IPS-NIHi11 (cell line): ENCODE measurements around the gene SNX8.
"Not testable (repeated sequence)": the region's sequence is repeated elsewhere in the genome, so short reads cannot be mapped to it uniquely, and the experiment has no call there.

Source experiments
- DNase-seq: peaks from one replicate; pipeline ENCODE4 v3.0.0; 2012; ENCODE audit warnings: mixed read lengths, low spot score

Gene SNX8, protein sequence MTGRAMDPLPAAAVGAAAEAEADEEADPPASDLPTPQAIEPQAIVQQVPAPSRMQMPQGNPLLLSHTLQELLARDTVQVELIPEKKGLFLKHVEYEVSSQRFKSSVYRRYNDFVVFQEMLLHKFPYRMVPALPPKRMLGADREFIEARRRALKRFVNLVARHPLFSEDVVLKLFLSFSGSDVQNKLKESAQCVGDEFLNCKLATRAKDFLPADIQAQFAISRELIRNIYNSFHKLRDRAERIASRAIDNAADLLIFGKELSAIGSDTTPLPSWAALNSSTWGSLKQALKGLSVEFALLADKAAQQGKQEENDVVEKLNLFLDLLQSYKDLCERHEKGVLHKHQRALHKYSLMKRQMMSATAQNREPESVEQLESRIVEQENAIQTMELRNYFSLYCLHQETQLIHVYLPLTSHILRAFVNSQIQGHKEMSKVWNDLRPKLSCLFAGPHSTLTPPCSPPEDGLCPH

DNA sequence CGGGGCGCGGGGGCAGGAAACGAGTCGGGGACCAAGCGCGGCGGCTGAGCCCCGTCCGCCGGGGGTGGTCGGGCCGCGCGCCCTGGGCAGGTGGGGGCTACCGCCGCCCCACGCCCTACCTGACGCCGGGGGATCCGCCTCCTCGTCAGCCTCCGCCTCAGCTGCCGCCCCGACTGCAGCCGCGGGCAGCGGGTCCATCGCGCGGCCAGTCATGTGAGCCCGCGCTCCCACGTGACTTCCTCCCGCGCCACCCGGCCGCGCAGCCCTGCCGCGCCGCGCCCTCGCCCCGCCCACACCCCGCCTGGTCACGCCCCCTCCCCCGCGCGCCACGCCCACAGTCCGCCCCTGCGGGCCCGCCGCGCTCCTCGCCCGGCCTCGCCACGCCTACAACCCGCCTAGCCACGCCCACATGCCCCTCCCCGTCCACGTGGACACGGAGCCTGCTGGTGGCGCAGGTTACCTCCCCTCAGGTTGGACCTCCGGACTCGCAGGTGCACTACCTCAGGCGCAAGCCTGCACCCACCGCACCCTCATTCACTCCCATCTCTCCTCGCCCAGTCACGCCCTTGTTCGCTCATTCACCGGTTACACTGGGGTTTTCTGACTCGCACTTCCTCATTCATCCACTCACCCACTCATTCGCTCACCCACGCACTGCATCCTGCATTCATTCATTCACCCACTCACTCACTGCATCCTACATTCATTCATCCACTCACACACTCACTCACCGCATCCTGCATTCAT lies at the start of gene SNX8:
Gene SNX8 (minus strand): TSS at position 233 of the 747 bp plus-strand sequence. CDS start 20 bp downstream, at position 213.
- peak; percentile 100 for DNase-seq

DNA sequence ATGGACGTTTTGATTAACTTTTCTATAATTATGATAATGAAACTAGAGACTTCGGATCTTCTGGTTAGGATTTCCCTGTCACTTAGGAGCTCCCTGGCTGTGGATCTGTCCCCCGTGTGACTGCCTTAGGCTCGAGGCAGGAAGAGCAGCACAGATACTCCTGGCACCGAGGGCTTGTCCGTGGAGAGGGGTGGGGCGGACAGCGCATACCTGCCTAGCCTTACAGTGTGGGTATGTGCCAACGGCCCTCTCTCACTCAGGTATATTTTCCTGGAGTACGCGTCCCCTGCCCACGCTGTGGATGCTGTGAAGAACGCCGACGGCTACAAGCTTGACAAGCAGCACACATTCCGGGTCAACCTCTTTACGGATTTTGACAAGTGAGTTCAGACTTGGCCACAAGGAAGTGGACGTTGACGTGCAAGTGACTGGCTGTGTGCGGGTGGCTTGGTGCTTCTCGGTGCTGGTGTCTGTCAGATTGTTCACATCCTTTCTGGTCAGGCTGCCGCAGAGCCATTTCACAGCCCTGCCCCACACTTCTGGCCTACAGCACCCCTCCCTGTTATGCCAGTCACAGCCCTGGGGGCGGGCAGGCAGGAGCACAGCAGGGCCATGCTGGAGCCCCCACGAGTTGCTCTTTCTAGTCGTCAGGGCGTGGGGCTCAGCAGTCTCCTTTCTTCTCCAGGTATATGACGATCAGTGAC lies 48.3 kb upstream of the SNX8 start:
- no peak for DNase-seq

DNA sequence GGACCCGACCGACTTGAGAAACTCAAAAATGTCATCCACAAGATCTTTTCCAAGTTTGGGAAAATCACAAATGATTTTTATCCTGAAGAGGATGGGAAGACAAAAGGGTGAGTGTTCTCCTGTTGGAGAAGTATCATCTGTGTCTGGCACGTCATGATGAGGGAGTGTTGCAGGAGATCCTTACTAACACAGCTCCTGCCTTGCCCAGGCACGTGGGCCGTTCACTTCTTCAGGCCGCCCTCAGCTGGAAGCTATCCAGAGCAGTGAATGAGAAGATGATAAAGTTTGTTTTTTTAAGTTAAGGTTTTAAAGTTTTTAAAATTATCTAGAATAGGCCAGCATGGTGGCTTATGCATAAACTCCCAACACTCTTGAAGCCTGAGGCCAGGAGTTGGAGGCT lies 46.6 kb upstream of the SNX8 start:
- no peak for DNase-seq

DNA sequence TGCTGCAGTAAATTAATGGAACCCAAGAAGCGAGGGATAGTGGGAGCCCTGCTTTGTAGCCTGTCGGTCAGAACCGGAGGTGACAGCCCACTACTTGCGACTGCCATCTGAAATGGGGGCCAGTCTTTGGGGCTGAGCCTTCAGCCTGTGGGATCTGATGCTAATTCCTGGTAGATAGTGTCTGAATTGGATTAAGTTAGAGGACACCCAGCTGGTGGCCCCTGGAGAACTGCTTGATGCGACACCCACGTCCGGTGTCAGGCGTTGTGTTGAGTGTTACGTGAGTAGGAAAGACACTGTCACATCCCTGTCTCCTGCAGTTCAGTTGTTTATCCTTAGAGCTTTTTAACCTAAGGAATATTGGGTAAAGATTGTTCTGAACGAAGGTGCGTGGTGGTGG lies 45.4 kb upstream of the SNX8 start:
- no peak for DNase-seq

DNA sequence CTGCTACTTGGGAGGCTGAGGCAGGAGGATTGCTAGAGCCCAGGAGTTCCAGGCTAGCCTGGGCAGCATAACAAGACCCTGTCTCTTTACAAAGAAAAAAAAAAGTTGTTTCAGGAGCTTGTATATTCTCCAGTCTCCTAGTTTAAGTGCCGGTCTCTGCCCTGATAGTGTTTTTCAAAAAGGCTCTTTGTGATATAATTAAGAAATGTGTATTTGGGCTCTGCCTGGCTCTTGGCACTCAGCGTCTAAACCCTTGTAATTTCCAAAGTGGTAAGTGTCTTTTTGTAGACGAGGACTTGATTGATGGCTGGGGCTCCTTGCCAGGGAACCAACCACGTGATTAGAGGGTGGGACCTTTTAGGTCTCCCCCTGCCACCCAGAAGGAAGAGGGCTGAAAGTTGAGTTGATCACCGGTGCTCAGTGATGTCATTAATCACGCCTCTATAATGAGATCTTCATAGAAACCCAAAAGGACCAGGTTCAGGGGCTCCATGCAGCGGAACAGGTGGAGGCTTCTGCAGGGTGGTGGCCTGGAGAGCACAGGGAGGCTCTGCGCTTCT lies 44.8 kb upstream of the SNX8 start:
- no peak for DNase-seq

DNA sequence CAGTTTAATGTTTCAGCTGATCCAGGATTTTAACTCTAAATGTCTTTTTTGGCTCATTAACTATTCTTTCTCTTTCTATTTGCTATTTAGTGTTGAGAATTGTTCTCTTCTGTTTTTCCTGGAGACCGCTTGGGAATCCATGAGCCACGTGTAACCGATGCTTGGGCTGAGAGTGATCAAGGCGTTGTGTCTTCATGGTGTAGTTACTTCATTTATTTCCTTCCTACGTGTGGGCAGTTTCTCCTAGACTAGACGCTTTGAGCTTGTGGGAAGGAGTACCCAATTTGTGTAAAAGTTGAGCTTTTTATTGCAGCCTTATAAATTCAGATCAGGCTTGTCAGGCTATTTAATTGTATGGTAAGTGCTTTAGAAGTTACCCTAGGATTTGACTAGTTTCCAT lies 43.3 kb upstream of the SNX8 start:
- DNase-seq, result no peak

DNA sequence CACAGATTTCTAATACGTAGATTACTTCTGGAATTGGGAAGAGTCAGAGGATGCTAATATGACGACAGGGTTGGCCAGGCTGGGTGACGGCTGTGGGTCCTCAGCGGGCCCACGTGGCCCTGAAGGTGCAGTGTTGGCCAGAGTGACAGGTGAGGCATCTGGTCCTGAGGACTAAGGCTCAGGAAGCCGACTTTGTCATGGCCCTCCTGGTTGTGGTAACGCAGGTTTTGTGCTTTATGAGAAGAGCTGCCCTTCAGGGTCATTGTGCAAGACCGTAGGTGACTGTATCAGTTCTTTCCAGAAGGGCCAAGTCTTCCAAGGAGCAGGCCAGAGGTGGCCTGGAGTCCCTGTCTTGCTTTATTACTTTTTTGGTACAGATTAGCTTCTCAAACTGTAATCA lies 42.9 kb upstream of the SNX8 start:
- no peak for DNase-seq

DNA sequence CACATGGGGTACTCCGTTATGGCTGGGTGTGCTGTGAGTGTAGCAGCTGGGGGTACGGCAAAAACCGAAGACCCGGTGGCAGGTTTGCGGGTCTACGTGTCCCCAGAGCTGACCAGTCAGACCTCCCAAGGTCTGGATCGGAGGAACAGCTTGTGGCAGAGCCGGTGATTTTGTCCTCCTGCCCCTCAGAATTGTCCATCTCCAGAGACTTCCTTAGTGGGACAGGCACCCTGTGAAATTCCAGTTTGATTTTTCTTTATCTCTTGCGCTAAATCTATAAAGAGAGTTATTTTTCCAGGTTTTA lies 41.4 kb upstream of the SNX8 start:
- DNase-seq, result no peak

DNA sequence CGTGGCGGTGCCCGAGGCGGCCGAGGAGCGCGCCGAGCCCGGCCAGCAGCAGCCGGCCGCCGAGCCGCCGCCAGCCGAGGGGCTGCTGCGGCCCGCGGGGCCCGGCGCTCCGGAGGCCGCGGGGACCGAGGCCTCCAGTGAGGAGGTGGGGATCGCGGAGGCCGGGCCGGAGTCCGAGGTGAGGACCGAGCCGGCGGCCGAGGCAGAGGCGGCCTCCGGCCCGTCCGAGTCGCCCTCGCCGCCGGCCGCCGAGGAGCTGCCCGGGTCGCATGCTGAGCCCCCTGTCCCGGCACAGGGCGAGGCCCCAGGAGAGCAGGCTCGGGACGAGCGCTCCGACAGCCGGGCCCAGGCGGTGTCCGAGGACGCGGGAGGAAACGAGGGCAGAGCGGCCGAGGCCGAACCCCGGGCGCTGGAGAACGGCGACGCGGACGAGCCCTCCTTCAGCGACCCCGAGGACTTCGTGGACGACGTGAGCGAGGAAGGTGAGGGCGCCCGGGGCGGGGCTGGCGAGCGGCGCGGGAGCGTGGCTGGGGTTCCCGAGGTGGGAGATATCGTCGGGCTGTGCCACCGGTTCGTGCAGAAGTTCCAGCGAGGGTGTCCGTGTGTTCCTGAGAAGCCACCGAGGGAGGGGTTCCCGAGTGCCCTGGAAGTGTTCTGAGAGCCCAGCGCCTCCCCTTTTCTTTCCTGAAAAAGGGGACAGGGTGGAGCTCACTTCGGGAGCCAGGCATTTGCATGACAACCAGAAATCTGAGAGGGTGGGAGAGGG lies 40.9 kb upstream of the SNX8 start:
- peak; percentile 54 for DNase-seq

DNA sequence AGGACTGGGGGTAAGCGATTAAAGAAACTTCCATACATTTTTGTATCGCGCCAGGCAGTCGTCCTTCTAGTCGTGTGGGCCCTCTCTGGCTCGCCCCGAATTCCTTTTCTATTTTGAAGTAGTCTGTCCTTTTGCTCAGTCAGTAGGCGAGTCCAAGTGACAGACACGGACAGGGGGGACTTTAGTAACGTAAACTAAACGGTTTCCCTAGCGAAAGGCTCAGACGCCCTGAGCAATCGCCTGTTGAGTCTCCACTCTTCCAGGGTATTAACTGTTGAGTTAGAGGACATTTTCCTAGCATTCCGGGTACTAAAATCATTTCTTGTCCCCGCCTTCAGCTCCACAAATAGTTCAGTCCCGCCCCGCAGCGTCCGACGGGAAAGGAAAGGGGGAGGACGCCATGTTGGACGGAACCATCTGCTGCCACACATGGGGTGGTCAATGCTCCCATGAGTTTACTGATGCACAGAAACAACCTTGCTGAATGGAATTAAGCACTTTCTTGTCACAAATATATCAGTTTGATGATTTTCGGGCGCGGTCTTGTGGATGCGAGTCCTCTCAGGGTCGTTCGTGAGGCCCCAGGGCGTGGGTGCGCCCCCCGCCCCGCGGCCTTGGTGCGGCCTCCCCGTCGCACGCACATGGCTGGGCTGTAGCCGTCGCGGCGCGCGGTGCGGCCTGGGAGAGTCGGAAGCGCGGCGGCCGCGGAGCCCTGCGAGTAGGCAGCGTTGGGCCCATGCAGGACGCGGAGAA lies 40.1 kb upstream of the SNX8 start, which contains the start of gene EIF3B:
Gene EIF3B (plus strand): TSS at position 642 of the 753 bp plus-strand sequence. CDS start 95 bp downstream, at position 737.
- DNase-seq, result peak; percentile 97

DNA sequence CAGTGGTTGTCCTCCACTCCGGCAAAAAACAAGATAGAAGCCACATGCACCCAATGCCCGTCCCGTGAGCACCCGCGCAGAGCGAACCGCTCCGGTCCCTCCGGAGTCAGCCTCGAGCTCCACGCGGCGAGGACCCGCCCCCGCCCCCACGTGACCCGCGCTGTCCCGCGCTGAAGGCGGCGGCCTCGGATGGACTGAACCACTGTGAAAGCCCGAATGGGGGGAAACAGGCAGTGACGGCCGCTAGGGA lies 39.6 kb upstream of the SNX8 start:
- peak; percentile 98 for DNase-seq

DNA sequence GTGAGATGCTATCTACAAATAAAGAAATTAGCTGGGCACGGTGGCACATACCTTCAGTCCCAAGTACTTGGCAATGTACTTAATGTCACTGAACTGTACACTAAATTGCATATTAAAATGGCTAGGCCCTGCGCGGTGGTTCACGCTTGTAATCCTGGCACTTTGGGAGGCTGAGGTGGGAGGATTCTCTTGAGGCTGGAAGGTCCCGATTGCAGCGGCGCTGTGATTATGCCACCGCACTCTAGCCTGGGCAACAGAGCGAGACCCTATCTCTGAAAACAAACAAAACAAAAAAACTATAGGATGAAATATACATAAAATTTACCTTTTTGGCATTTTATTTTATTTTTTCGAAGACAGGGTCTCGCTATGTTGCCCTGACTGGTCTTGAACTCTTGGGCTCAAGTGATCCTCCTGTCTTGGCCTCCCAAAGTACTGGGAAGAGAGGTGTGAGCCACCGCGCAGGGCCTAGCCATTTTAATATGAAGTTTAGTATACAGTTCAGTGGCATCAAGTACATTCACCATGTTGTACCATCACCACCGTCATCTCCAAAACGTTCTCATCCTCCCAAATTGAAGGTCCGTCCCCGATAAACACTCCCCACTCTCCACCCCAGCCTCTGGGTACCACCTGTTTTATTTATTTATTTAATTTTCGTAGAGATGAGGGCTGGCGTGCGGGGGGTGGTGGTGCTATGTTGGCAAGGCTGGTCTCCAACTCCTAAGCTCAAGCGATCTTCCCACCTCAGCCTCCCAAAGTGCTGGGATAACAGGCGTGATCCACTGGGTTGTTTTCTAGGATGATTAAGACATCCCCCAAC lies 39.1 kb upstream of the SNX8 start:
- no peak for DNase-seq

DNA sequence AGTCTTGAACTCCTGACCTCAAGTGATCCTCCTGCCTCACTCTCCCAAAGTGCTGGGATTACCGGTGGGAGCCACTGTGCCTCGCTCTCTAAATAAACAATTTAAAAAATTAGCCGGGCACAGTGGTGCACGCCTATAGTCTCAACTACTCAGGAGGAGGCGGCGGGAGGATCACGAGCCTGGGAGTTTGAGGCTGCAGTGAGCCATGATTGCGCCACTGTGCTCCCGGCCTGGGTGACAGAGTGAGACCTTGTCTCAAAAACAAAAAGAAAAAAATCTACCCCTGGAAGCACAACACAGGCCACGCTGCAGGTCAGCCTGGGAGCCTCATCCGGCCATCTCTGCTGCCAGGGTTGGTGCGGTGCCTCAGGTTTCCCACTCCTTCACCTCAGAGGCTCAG lies 36.6 kb upstream of the SNX8 start:
- no peak for DNase-seq

DNA sequence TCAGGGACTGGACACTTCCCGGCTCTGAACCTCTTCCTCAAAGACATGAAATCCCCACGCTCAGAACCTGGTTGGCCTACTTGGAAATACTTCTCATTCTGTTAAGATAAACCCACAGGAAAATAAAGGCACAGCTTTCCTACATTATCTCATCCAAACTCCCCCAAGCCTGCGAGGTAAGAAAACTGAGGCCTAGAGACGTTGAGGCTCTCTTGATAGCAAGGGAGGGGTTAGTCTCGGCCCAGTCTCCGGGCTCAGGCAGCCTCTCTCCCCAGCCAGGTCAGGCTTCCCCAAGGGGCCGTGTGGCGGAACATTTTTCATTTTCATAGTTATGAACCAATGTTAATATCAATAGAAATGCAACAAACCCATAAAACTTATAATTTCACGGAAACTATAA lies 35.8 kb upstream of the SNX8 start:
- DNase-seq, result no peak

DNA sequence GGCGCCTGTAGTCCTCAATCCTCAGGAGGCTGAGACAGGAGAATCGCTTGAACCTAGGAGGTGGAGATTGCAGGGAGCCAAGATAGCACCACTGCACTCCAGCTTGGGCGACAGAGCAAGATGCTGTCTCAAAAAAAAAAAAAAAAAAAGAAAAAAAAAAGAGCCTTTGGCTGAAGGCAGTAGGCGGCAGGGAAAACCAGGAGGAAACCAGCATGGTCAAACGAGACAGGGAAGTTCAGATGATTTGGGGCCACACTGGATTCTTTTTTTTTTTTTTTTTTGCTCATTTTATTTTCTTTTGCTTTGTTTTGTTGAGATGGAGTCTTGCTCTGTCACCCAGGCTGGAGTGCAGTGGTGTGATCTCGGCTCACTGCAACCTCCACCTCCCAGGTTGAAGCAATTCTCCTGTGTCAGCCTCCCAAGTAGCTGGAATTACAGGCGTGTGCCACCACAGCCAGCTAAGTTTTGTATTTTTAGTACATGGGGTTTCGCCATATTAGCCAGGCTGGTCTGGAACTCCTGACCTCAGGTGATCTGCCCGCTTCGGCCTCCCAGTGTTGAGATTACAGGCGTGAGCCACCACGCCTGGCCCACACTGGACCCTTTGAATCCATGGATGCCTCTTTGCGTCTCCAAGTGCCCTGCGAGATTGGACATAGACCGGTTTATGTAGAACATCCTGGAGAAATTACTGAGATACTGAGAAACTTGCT lies 33.3 kb upstream of the SNX8 start:
- not testable (repeated sequence) for DNase-seq

DNA sequence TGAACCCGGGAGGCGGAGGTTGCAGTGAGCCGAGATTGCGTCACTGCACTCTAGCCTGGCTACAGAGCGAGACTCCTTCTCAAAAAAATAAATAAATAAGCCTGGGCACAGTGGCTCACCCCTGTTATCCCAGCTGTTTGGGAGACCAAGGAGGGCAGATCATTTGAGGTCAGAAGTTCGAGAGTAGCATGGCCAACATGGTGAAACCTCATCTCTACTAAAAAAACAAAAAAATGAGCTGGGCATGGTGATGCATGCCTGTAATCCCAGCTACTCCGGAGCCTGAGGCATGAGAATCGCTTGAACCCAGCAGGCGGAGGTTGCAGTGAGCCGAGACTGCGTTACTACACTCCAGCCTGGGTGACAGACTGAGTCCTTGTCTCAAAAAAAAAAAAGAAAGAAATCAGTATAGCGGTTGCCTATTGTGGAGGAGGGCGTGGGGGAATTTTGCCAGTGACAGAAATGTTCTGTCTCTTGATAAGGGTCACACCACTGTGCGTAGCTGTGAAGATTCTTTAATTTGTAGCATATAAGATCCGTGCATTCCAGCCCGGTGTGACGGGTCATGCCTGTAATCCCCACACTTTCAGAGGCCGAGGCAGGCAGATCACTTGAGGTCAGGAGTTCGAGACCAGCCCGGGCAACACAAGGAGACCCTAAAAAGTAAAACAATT lies 22.5 kb upstream of the SNX8 start:
- no peak for DNase-seq

DNA sequence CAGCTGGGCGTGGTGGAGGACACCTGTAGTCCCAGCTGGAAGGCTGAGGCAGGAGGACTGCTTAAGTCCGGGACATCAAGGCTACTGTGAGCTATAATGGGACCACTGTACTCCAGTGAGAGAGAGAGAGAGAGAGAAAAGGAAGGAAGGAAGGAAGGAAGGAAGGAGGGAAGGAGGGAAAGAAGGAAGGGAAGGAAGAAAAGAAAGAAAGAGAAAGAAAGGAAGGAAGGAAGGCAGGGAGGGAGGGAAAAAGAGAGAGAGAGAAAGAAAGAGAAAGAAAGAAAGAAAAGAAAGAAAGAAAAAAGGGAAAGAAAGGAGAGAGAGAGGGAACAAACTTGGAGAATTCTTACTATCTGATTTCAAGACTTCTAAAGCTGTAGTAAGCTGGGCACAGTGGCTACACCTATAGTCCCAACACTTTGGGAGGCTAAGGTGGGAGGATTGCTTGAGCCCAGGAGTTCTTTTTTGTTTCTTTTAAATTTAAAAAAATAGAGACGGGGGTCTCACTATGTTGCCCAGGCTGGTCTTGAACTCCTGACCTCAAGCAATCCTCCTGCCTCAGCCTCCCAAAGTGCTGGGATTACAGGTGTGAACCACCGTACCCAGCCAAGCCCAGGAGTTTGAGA lies 18.5 kb upstream of the SNX8 start:
- not testable (repeated sequence) for DNase-seq

DNA sequence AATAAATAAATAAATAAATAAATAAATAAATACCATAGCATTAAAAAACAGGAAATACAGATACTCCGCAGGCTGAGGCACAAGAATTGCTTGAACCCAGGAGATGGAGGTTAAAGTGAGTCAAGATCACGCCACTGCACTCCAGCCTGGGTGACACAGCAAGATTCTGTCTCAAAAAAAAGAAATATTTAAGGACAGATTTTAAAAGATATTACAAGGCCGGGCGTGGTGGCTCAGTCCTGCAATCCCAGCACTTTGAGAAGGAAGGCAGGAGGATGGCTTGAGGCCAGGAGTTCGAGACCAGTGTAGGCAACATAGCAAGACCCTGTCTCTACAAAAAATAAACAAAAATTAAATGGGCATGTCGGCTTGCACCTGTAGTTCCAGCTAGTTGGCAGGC lies 17.5 kb upstream of the SNX8 start:
- DNase-seq, result no peak

DNA sequence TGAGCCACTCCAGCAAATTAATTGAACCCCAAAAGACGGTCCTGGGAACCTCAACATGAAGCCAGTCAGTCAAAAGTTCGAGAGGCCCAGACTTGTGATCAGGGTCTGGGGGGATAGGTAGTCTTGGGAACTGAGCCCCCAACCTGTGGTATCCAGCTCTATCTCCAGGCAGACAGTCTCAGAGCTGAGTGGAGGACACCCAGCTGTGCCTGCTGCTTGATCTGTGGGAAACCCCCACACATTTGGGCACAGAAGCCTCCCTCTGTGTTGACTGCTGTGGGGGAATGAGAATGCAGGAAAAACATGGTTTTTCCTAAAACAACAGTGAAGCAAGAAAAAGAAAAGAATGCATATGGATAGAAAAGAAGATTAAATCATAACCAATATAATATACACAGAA lies 16.3 kb upstream of the SNX8 start:
- DNase-seq, result no peak
